Hematopoietic multipotent progenitor cell treated with erythropoietin and hydrocortisone succinate and interleukin-3 and kit ligand, for 15 days (in vitro differentiated cells): ENCODE data around the gene TIMM13.
"Not testable (repeated sequence)": the region's sequence is repeated elsewhere in the genome, so short reads cannot be mapped to it uniquely, and the experiment has no call there.

Source experiments
- DNase-seq: peaks from one replicate; pipeline ENCODE4 v3.0.0-alpha.2; 2015; ENCODE audit warnings: low spot score

Gene TIMM13

GRCh38 chr19:2429917-2430535 lies 2.6 kb upstream of the TIMM13 start:
- DNase-seq = no peak

- no peak for DNase-seq
Observed at GRCh38 chr19:2428756-2429711, 1.6 kb upstream of the TIMM13 start.

- DNase-seq = no peak
Observed at GRCh38 chr19:2428321-2428690, 920 bp upstream of the TIMM13 start.

GRCh38 chr19:2426611-2427428 lies 566 bp downstream of the TIMM13 start:
- peak; percentile 15 for DNase-seq

- no peak for DNase-seq
Observed at GRCh38 chr19:2425622-2426581, 1.5 kb downstream of the TIMM13 start.

- no peak for DNase-seq
Observed at GRCh38 chr19:2424686-2425621, 2.4 kb downstream of the TIMM13 start.

- DNase-seq = no peak
Observed at GRCh38 chr19:2423915-2424685, 3.3 kb downstream of the TIMM13 start.

- peak; percentile 25 for DNase-seq
Observed at GRCh38 chr19:2423071-2423914, 4.1 kb downstream of the TIMM13 start.

- DNase-seq = peak; percentile 59
Observed at GRCh38 chr19:2421581-2422306, 5.6 kb downstream of the TIMM13 start.

- DNase-seq = no peak
Observed at GRCh38 chr19:2420490-2420889, 6.9 kb downstream of the TIMM13 start.

- no peak for DNase-seq
Observed at GRCh38 chr19:2419754-2420153, 7.6 kb downstream of the TIMM13 start.

- DNase-seq = no peak
Observed at GRCh38 chr19:2417881-2418406, 9.4 kb downstream of the TIMM13 start.

- DNase-seq = not testable (repeated sequence)
Observed at GRCh38 chr19:2417436-2417835, 9.9 kb downstream of the TIMM13 start.

- no peak for DNase-seq
Observed at GRCh38 chr19:2416321-2417097, 10.9 kb downstream of the TIMM13 start.

- DNase-seq = no peak
Observed at GRCh38 chr19:2415973-2416319, 11.4 kb downstream of the TIMM13 start.

GRCh38 chr19:2415281-2415972 lies 12.0 kb downstream of the TIMM13 start:
- no peak for DNase-seq
